BLaER1 (cell line): ENCODE measurements around the gene CRHR2.
A peak's percentile ranks its signal among the peaks of the same experiment; 100 is the strongest.

Source experiments
- H3K27ac ChIP-seq: shearing (Covaris generic); formaldehyde crosslinking; 2 replicates; pipeline ENCODE4 v1.8.1; 2022
- H3K27me3 ChIP-seq: shearing (Covaris generic); formaldehyde crosslinking; 2 replicates; pipeline ENCODE4 v1.8.1; 2022
- H3K36me3 ChIP-seq: shearing (Covaris generic); formaldehyde crosslinking; 2 replicates; pipeline ENCODE4 v1.8.1; 2022
- H3K4me1 ChIP-seq: shearing (Covaris generic); formaldehyde crosslinking; 2 replicates; pipeline ENCODE4 v1.8.1; 2022
- H3K4me2 ChIP-seq: shearing (Covaris generic); formaldehyde crosslinking; 2 replicates; pipeline ENCODE4 v1.8.1; 2022
- H3K4me3 ChIP-seq: shearing (Covaris generic); formaldehyde crosslinking; 2 replicates; pipeline ENCODE4 v1.8.1; 2022
- H3K9ac ChIP-seq: shearing (Covaris generic); formaldehyde crosslinking; 2 replicates; pipeline ENCODE4 v1.8.1; 2022
- H3K9me3 ChIP-seq: shearing (Covaris generic); formaldehyde crosslinking; 2 replicates; pipeline ENCODE4 v1.8.1; 2022
- H4K20me1 ChIP-seq: shearing (Covaris generic); formaldehyde crosslinking; 2 replicates; pipeline ENCODE4 v1.8.1; 2022
- Cebpa-rat ChIP-seq: shearing (Covaris generic); IDR thresholded peaks from 2 replicates; pipeline ENCODE4 v1.8.1; 2022

CRHR2 gene

DNA sequence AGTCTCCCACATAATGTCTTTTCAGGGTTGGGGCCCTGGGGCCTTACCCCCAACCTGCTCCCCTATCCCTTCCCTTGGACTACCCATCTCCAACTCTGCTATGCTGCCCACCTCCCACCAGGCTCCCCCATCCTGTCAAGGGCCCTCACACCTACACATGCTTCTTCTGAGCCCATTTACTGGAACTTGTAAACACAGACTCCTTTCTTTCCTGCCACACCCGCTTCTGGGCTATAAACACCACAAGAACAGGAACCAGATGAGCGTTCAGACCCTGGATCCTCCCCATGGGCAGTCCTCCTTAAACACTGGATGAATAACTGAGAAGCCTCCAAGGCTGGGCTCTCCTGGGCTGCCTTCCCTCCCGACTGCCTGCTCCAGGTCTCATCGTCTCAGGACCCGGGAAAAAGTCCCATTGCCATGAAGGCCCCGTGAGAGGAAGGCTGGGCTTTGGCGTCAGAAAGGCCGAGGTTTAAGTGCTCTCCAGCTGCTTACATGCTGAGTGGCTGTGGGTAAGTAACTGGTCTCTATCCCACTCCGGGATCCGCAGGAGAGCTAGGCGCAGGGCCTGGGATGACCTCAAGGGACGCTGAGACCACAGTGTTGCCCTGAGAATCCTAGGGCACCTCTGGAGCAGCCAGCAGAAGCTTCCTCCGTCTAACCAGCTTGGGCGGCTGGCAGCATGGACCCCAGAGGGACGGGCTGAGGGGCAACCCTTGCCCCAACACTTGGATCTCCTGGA, 15.6 kb upstream of the CRHR2 start:
- no peak for TF ChIP-seq Cebpa-rat
- peaks cover 24% of the 10 kb centered on the region for H3K4me1 ChIP-seq
- H4K20me1 ChIP-seq: no peaks in the 10 kb centered on the region
- H3K4me2 ChIP-seq: peak overlapping the region; percentile 6; the same call in 1 of the 2 replicates
- H3K36me3 ChIP-seq: no peaks in the 10 kb centered on the region
- H3K4me3 ChIP-seq: no peak overlapping the region
- H3K27ac ChIP-seq: no peak overlapping the region
- no peak overlapping the region for H3K9ac ChIP-seq
- no peaks in the 10 kb centered on the region for H3K9me3 ChIP-seq
- no peaks in the 10 kb centered on the region for H3K27me3 ChIP-seq

DNA sequence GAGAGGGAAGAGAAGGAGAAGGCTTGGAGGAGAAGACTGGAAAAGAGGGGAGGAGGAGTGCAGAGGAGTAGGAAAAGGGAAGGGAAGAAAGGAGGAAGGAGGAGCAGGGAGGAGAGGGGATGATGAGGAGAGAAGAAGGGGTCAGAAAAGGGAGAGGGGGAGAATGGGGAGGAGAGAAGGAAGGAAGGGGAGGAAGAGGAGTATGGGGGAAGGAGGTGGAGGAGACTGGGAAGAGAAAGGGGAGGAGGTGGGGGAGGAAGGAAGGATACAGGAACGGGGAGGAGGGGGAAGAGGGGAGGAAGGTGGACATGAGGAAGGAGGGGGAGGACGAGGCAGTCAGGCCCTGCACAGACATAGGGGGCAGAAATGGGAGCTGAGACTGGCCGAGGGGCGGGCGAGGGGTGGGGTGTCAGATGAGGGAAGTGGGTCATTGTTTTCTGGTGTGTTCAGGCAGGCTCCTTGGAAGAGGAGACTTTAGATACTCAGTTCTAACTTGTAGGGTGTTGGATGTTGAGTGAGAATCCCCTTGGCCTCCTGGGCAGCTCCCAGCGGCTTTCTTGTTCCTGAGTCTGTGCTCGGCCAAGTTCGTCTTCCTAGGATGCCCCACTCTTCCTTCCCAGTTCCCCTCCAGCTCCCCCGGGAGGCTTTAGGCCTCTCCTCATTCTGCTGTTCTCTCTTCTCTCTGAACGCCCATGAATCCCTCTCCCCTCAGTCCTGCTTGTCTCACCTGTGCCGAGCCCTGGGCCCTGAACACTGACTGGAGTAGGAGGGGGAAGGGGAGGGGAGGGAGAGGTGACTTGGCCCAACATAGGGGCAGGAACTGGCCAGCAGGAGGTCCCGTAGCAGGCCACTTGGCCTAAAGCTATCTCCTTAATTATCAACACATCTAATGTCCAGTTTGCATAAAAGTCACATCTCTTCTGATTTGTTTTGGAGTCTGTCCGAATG, 12.8 kb upstream of the CRHR2 start:
- H3K9me3 ChIP-seq: no peaks in the 10 kb centered on the region
- no peak overlapping the region for H3K4me2 ChIP-seq
- H4K20me1 ChIP-seq: no peaks in the 10 kb centered on the region
- no peak overlapping the region for H3K27ac ChIP-seq
- no peaks in the 10 kb centered on the region for H3K27me3 ChIP-seq
- no peaks in the 10 kb centered on the region for H3K36me3 ChIP-seq
- no peak overlapping the region for H3K4me3 ChIP-seq
- no peak overlapping the region for H3K9ac ChIP-seq
- no peak for TF ChIP-seq Cebpa-rat
- peaks cover 22% of the 10 kb centered on the region for H3K4me1 ChIP-seq

DNA sequence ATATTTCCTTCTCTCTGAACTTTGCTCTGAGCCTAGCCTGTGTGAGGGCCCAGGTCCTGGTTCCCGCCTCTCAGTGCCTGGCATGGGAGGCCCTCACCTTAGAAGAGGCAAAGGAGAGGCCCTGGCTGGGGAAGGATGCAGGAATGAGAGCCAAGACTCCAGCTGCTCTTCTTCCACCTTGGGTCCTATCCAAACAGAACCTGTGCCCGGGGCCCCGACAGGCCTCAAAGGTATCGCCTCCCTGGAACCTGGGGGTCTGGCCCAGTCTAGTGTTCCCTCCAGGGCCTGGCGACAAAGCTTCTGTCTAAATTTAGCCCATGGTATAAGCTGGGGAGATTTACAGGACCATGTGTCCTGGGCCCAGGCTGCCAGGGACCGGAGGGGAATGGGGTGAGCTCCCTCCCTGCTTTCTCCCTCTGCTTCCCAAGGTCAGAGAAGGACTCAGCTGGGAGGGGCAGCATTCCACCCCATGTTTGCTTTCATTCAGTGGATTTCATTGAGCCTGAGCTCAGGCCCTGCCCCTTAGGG, 12.0 kb upstream of the CRHR2 start:
- Histone ChIP-seq H3K4me1 (peaks cover 19% of the 10 kb centered on the region), H3K4me3 (no peak overlapping the region), H4K20me1 (no peaks in the 10 kb centered on the region), H3K27ac (no peak overlapping the region), H3K4me2 (no peak overlapping the region), H3K9ac (no peak overlapping the region), H3K27me3 (no peaks in the 10 kb centered on the region), H3K9me3 (no peaks in the 10 kb centered on the region), H3K36me3 (no peaks in the 10 kb centered on the region)
- TF ChIP-seq Cebpa-rat: no peak

DNA sequence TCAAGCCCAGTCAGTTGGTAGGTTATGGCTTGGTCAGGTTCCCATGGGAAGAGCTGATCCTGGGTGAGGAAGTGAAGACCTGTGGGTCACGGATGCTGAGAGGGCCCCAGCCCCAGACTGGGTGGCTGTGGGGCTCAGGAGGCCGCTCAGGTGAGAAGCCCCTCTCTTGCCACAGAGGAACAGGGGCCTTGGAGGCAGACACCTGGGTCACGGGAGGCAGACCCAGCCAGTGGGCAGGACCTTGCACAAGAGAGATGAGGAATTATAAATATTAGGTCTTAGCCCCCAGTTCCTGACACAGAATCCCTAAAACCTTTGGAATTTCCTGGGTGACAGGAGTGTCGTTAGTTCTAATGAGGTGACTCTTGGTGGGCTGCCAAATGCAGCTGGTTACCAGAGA, 10.6 kb upstream of the CRHR2 start:
- H3K27me3 ChIP-seq: no peaks in the 10 kb centered on the region
- no peak overlapping the region for H3K4me2 ChIP-seq
- no peaks in the 10 kb centered on the region for H3K9me3 ChIP-seq
- H3K9ac ChIP-seq: no peak overlapping the region
- no peak for TF ChIP-seq Cebpa-rat
- no peaks in the 10 kb centered on the region for H3K36me3 ChIP-seq
- no peaks in the 10 kb centered on the region for H4K20me1 ChIP-seq
- H3K27ac ChIP-seq: no peak overlapping the region
- H3K4me3 ChIP-seq: no peak overlapping the region
- H3K4me1 ChIP-seq: peaks cover 27% of the 10 kb centered on the region

DNA sequence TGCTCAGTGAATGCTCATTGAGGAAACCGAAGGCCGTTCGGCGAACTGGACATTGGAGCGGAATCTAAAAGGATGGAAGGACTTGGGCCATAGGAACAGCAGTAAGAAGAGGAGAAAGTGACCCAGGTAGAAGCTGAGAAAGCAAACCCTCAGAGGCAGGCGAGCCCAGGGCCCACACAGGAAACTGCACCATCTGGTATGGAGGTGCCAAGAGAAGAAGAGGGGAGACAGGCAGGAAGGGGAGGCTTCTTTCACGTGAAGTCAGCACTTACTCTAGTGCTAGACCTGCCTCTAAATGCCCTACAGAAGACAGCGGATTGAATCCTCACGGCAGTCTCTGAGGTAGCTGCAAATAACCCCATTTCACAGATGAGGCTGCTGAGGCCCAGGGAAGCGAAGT, 10.2 kb upstream of the CRHR2 start:
- H3K4me2 ChIP-seq: no peak overlapping the region
- no peak for TF ChIP-seq Cebpa-rat
- H3K4me3 ChIP-seq: no peak overlapping the region
- no peak overlapping the region for H3K9ac ChIP-seq
- H3K4me1 ChIP-seq: peaks cover 23% of the 10 kb centered on the region
- H3K9me3 ChIP-seq: no peaks in the 10 kb centered on the region
- no peaks in the 10 kb centered on the region for H4K20me1 ChIP-seq
- no peaks in the 10 kb centered on the region for H3K36me3 ChIP-seq
- H3K27me3 ChIP-seq: no peaks in the 10 kb centered on the region
- no peak overlapping the region for H3K27ac ChIP-seq

- Histone ChIP-seq H3K27me3 (no peaks in the 10 kb centered on the region), H3K36me3 (no peaks in the 10 kb centered on the region), H3K27ac (no peak overlapping the region), H3K4me3 (no peak overlapping the region), H3K4me2 (peak overlapping the region; percentile 50), H3K4me1 (peaks cover 22% of the 10 kb centered on the region), H3K9me3 (no peaks in the 10 kb centered on the region), H4K20me1 (no peaks in the 10 kb centered on the region), H3K9ac (no peak overlapping the region)
- no peak for TF ChIP-seq Cebpa-rat
Observed at GRCh38 chr7:30690011-30690410, 7.8 kb upstream of the CRHR2 start.

DNA sequence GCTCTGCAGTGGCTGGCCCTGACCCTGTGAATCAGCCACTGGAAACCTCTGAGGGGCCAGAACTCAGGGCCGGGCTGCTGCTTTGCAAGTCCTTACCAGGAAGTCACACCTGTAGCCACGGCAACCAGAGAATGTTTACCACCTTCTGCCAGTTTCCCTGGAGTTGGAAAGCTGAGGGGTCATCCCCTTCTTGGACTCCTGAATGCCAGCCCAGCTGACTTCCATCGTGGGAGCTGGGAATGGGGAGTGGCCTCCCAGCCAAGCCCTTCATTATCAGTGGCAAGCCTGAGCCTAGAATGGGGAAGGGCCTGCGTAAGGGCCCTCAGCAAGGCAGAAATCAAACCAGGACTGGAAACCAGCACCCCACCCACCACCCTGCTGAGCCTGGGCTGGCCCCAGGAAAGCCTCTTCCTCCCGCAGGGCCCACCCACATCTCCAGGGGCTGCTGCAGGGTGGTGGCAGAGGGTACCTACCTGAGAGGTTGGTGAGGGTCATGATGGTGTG, 6.5 kb upstream of the CRHR2 start:
- H3K36me3 ChIP-seq: no peaks in the 10 kb centered on the region
- TF ChIP-seq Cebpa-rat: no peak
- no peaks in the 10 kb centered on the region for H4K20me1 ChIP-seq
- no peak overlapping the region for H3K9ac ChIP-seq
- no peaks in the 10 kb centered on the region for H3K9me3 ChIP-seq
- no peak overlapping the region for H3K27ac ChIP-seq
- no peak overlapping the region for H3K4me3 ChIP-seq
- no peak overlapping the region for H3K4me2 ChIP-seq
- peaks cover 22% of the 10 kb centered on the region for H3K4me1 ChIP-seq
- H3K27me3 ChIP-seq: peaks cover 8% of the 10 kb centered on the region

DNA sequence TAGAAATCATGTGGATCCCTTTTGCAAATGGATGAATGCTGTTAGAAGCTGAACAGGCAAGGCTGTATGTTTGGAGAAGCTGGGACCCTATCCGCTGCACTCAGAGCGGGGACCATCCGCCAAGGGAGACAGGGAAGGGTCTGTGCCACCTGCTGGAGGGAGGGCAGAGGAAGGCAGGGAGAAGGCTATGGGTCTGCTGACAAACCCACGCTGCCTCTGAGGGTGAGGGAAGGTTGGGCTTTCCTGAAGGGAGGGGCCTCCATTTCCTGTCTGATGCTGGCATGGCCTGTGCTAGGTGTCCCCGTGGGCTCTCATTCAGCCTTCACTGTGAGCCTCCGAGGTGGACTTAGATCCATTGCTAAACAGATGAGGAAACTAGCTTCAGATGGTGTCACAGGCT, 5.3 kb upstream of the CRHR2 start:
- Histone ChIP-seq H3K4me1 (peaks cover 25% of the 10 kb centered on the region), H3K4me3 (no peak overlapping the region), H3K27ac (no peak overlapping the region), H3K9ac (no peak overlapping the region), H3K4me2 (no peak overlapping the region), H3K27me3 (peaks cover 19% of the 10 kb centered on the region), H3K36me3 (no peaks in the 10 kb centered on the region), H3K9me3 (no peaks in the 10 kb centered on the region), H4K20me1 (no peaks in the 10 kb centered on the region)
- no peak for TF ChIP-seq Cebpa-rat

GRCh38 chr7:30684351-30684750, 2.1 kb upstream of the CRHR2 start:
- H3K4me3 ChIP-seq: no peak overlapping the region
- peaks cover 44% of the 10 kb centered on the region for H3K27me3 ChIP-seq
- H3K4me2 ChIP-seq: no peak overlapping the region
- peaks cover 10% of the 10 kb centered on the region for H3K9me3 ChIP-seq
- H3K9ac ChIP-seq: no peak overlapping the region
- H3K36me3 ChIP-seq: no peaks in the 10 kb centered on the region
- H3K4me1 ChIP-seq: peaks cover 31% of the 10 kb centered on the region
- no peak for TF ChIP-seq Cebpa-rat
- no peaks in the 10 kb centered on the region for H4K20me1 ChIP-seq
- no peak overlapping the region for H3K27ac ChIP-seq

DNA sequence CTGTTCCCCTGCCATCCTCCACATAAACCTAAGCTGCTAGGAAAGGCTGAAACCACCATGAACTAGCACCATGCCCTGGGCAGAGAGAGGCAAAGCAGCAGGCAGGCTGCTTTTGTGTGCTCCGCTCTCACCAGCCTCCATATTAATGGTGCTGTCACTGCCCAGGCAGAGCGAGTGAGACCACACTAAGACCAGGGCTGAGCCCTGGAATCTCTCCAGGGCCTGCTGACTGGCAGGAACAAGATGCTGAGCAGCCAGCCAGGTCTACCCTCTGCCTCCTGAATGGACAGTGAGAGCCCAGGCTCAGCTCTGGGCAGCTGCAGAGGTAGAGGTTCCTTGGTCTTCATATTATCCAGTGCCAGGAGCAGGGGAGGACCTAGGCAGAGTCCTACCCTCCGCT, 1.6 kb upstream of the CRHR2 start:
- no peak overlapping the region for H3K27ac ChIP-seq
- H3K36me3 ChIP-seq: no peaks in the 10 kb centered on the region
- peaks cover 44% of the 10 kb centered on the region for H3K27me3 ChIP-seq
- H3K4me2 ChIP-seq: no peak overlapping the region
- no peaks in the 10 kb centered on the region for H4K20me1 ChIP-seq
- H3K9me3 ChIP-seq: peaks cover 10% of the 10 kb centered on the region
- peaks cover 33% of the 10 kb centered on the region for H3K4me1 ChIP-seq
- no peak overlapping the region for H3K9ac ChIP-seq
- TF ChIP-seq Cebpa-rat: no peak
- no peak overlapping the region for H3K4me3 ChIP-seq
